ENCODE data around the gene PSMD14. TPM values are rescaled to one million over a fixed set of nuclear protein-coding genes. Genes with fewer than 3 reads are reported as not detected.
"Not testable (repeated sequence)": the region's sequence is repeated elsewhere in the genome, so short reads cannot be mapped to it uniquely, and the experiment has no call there.

PSMD14 gene
- polyA plus RNA-seq, 1 experiment = 33.4 TPM

DNA sequence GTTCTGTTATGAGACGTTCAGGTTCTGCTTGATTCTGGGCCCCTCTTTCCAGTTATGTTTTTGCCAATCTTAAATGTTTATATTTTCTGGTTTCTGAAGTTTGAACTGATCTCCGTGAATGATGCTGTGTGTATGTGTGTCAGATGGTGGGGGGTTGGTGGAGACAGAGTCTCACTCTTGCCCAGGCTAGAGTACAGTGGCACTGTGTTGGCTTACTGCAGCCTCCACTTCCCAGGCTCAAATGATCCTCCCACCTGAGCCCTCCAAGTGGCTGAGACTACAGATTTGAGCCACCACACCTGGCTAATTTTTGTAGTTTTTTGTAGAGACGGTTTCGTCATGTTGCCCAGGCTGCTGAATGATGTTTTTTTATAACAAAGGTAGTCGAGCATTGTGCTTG is 45.9 kb downstream of the PSMD14 start:
- ChIA-PET CTCF (no interaction called here), POLR2A (no interaction called here)
- H3K4me3 ChIP-seq (ENCODE audit: low read depth, low read length) = no peak overlapping the region
- no peaks in the 10 kb centered on the region for H3K27me3 ChIP-seq (ENCODE audit: control insufficient read depth, insufficient read depth, low read length)
- TF ChIP-seq, protein P1, sequence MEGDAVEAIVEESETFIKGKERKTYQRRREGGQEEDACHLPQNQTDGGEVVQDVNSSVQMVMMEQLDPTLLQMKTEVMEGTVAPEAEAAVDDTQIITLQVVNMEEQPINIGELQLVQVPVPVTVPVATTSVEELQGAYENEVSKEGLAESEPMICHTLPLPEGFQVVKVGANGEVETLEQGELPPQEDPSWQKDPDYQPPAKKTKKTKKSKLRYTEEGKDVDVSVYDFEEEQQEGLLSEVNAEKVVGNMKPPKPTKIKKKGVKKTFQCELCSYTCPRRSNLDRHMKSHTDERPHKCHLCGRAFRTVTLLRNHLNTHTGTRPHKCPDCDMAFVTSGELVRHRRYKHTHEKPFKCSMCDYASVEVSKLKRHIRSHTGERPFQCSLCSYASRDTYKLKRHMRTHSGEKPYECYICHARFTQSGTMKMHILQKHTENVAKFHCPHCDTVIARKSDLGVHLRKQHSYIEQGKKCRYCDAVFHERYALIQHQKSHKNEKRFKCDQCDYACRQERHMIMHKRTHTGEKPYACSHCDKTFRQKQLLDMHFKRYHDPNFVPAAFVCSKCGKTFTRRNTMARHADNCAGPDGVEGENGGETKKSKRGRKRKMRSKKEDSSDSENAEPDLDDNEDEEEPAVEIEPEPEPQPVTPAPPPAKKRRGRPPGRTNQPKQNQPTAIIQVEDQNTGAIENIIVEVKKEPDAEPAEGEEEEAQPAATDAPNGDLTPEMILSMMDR (IDR thresholded peaks at IDR 0.05; ENCODE audit: insufficient read depth, low read depth, low read length) = no peak
- DNase-seq (ENCODE audit: low read depth) = no peak
- H3K36me3 ChIP-seq (ENCODE audit: control insufficient read depth, insufficient read depth, low read length) = no peaks in the 10 kb centered on the region; the same call in 1 of the 2 replicates

DNA sequence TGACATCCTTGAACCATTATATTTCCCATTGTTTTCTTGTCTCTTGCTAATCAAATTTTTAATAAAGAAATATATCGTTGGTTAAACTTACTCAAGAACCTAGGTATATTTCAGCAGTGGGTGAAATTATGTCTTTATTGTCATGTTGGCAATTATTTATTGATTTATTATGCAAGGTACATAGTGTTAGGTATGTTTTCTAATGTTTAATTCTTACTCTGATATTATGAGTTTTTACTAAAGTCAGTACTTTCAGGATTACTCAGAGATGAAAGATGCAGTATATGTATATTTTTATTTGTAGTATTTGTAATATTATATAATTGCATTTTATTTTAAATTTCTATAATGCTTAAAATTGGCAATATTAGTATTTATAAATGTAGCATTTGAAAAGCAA is 46.9 kb downstream of the PSMD14 start:
- CTCF ChIA-PET = no interaction called here
- TF ChIP-seq, protein P1 (IDR thresholded peaks at IDR 0.05; ENCODE audit: insufficient read depth, low read depth, low read length) = no peak
- Histone ChIP-seq H3K27me3 (ENCODE audit: control insufficient read depth, insufficient read depth, low read length) (no peaks in the 10 kb centered on the region), H3K4me3 (ENCODE audit: low read depth, low read length) (no peak overlapping the region), H3K36me3 (ENCODE audit: control insufficient read depth, insufficient read depth, low read length) (no peaks in the 10 kb centered on the region; the same call in 1 of the 2 replicates)
- no peak for DNase-seq (ENCODE audit: low read depth)
- POLR2A ChIA-PET = no interaction called here

DNA sequence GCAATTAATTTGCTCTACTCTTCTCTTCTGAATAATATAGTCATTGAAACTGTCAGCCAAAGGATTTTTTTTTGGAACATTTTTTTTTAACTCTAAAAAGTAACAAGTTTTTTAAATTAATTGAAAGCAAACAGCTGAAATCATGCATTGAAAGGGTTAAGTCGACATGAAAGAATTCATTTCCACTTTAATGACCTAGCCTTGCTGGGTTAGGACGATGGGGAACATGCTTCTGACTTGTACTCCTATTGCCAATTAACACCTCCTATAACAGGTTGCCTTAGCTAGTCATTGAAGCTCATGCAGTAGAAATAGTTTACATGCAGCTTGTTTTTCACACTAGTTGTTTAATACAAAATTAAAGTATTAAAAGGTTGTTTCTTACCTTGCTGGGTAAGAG is 47.8 kb downstream of the PSMD14 start:
- TF ChIP-seq, protein P1 (IDR thresholded peaks at IDR 0.05; ENCODE audit: insufficient read depth, low read depth, low read length) = no peak
- CTCF ChIA-PET = no interaction called here
- Histone ChIP-seq H3K36me3 (ENCODE audit: control insufficient read depth, insufficient read depth, low read length) (no peaks in the 10 kb centered on the region; the same call in 1 of the 2 replicates), H3K4me3 (ENCODE audit: low read depth, low read length) (no peak overlapping the region), H3K27me3 (ENCODE audit: control insufficient read depth, insufficient read depth, low read length) (no peaks in the 10 kb centered on the region)
- DNase-seq (ENCODE audit: low read depth) = no peak
- POLR2A ChIA-PET = no interaction called here

DNA sequence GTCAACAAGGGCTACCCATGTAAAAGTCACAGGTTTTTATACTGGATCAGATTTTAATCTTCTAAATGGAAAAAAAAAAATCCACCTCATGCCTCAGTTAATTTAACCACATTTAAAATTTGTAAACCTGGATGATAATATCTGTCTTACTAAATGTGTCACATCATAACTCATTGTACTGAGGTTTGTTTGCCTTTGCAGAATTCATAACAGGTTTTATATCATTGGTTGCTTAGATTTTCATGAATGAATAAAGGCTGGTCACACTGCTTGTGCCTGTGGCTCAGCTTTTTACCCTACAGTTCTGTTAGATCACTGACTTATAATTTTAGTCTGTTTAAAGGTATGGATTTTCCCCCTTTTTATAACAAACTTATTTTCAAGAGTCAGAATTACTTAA is 48.9 kb downstream of the PSMD14 start:
- Histone ChIP-seq H3K36me3 (ENCODE audit: control insufficient read depth, insufficient read depth, low read length) (no peaks in the 10 kb centered on the region; the same call in 1 of the 2 replicates), H3K27me3 (ENCODE audit: control insufficient read depth, insufficient read depth, low read length) (no peaks in the 10 kb centered on the region), H3K4me3 (ENCODE audit: low read depth, low read length) (no peak overlapping the region)
- TF ChIP-seq, protein P1 (IDR thresholded peaks at IDR 0.05; ENCODE audit: insufficient read depth, low read depth, low read length) = no peak
- no peak for DNase-seq (ENCODE audit: low read depth)
- POLR2A ChIA-PET = no interaction called here
- CTCF ChIA-PET = no interaction called here

DNA sequence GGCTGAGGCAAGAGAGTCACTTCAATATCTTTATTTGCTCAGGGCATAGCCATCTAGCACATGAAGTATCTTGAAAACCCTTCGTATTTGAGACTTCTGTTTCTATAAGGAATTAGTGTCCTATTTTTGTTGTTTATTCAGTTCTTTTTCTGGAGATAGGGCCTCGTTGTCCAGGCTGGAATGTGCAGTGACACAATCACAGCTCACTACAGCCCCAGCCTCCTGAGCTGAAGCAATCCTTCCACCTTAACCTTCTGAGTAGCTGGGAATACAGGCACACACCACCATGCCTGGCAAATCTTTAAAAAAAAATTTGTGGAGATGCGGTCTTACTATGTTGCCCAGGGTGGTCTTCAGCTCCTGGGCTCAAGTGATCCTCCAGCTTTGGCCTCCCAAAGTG is 50.6 kb downstream of the PSMD14 start:
- H3K36me3 ChIP-seq (ENCODE audit: control insufficient read depth, insufficient read depth, low read length) = no peaks in the 10 kb centered on the region; the same call in 1 of the 2 replicates
- H3K27me3 ChIP-seq (ENCODE audit: control insufficient read depth, insufficient read depth, low read length) = no peaks in the 10 kb centered on the region
- POLR2A ChIA-PET = no interaction called here
- TF ChIP-seq, protein P1 (IDR thresholded peaks at IDR 0.05; ENCODE audit: insufficient read depth, low read depth, low read length) = no peak
- no peak overlapping the region for H3K4me3 ChIP-seq (ENCODE audit: low read depth, low read length)
- DNase-seq (ENCODE audit: low read depth) = no peak
- CTCF ChIA-PET = no interaction called here

DNA sequence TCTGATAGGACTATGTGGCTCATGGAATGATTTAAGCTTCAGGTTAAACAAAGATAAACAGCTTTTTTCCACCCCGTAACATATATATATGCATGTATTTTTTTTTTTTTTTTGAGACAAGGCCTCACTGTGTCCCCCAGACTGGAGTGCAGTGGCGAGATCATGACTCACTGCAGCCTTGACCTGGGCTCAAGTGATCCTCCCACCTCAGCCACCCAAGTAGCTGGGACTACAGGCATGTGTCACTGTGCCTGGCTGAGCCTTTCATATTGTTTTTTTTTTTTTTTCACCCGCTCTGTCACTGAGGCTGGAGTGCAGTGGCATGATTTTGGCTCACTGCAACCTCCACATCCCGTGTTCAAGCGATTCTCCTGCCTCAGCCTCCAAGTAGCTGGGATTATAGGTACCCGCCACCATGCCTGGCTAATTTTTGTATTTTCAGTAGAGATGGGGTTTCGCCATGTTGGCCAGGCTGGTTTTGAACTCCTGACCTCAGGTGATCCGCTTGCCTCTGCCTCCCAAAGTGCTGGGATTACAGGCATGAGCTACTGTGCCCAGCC is 52.0 kb downstream of the PSMD14 start:
- POLR2A ChIA-PET; H3K27me3 ChIP-seq (ENCODE audit: control insufficient read depth, insufficient read depth, low read length); H3K4me3 ChIP-seq (ENCODE audit: low read depth, low read length); DNase-seq (ENCODE audit: low read depth); H3K36me3 ChIP-seq (ENCODE audit: control insufficient read depth, insufficient read depth, low read length): not testable (repeated sequence)
- CTCF ChIA-PET = interaction anchor here (1.0 kb wide), 1 partner anchor 10 kb away, joined by 3 read pairs; no protein-coding TSS in a partner anchor

Measured in BJ (cell line).